HG02981 (cell line): Measurements from ENCODE around the gene DLX5.

Experiments
- ATAC-seq: cut with Tn5 transposase; IDR thresholded peaks from one replicate; pipeline ENCODE4 v1.9.1; 2021; ENCODE audit warnings: mild to moderate bottlenecking, moderate library complexity; ENCODE audit not compliant: unreplicated experiment

Gene DLX5

GRCh38 chr7:96992192-96993005, 32.2 kb downstream of the DLX5 start:
- ATAC-seq, result no peak

- no peak for ATAC-seq
These were observed 33.0 kb downstream of the DLX5 start for GRCh38 chr7:96991546-96992191.

GRCh38 chr7:96989859-96990317, 34.7 kb downstream of the DLX5 start:
- no peak for ATAC-seq

GRCh38 chr7:96989241-96989858, 35.3 kb downstream of the DLX5 start:
- no peak for ATAC-seq

GRCh38 chr7:96987719-96988118, 36.9 kb downstream of the DLX5 start:
- ATAC-seq, result no peak

GRCh38 chr7:96986901-96987300, 37.7 kb downstream of the DLX5 start:
- ATAC-seq, result no peak

GRCh38 chr7:96985992-96986391, 38.6 kb downstream of the DLX5 start:
- ATAC-seq, result no peak

GRCh38 chr7:96982586-96982985, 42.0 kb downstream of the DLX5 start:
- no peak for ATAC-seq

GRCh38 chr7:96979551-96980276, 44.9 kb downstream of the DLX5 start:
- no peak for ATAC-seq

- no peak for ATAC-seq
These were observed 47.2 kb downstream of the DLX5 start for GRCh38 chr7:96977445-96977844.

GRCh38 chr7:96976106-96976505, 48.5 kb downstream of the DLX5 start:
- ATAC-seq, result no peak

- ATAC-seq, result no peak
These were observed 50.6 kb downstream of the DLX5 start for GRCh38 chr7:96973986-96974385.

- ATAC-seq, result no peak
These were observed 53.9 kb downstream of the DLX5 start for GRCh38 chr7:96970739-96971138.
